HepG2 (cell line): ENCODE results near the gene ELL. TPM values are rescaled to one million over a fixed set of nuclear protein-coding genes. Genes with fewer than 3 reads are reported as not detected.

Source experiments
- ATAC-seq: fragments of 200-7000 bp; cut with Tn5 transposase; 3 replicates; pipeline ENCODE4 v1.9.1; 2020; ENCODE audit warnings: mild to moderate bottlenecking, moderate library complexity
- BruUV-seq: library from RNA; stranded (reverse); fragments of 400-500 nt; replicated peaks from 2 replicates; lab custom pipeline; 2021; lab: Mats Ljungman, UMichigan
- CTCF ChIA-PET: fragments of 300-600 bp; formaldehyde crosslinking; extraction: SDS; loops from one replicate; lab custom pipeline; 2021; ENCODE audit warnings: low total read pairs, inconsistent platforms, low intra/inter-chr PET ratio; lab: Yijun Ruan, JAX
- POLR2A ChIA-PET: fragments of 350-600 bp; sonication (Branson Sonifier 250); formaldehyde crosslinking; loops from one replicate; lab custom pipeline; 2020; ENCODE audit warnings: antibody characterized with exemption, inconsistent platforms; lab: Yijun Ruan, JAX
- DNase-seq: peaks from one replicate; pipeline ENCODE4 v3.0.0-alpha.2; 2015; ENCODE audit warnings: low spot score
- FAIRE-seq: peaks from 3 replicates; lab custom pipeline; 2011; peaks lifted over from hg19 to GRCh38; lab: Jason Lieb, UNC
- H2AFZ ChIP-seq: one replicate; pipeline ENCODE4 v1.6.1; 2011; ENCODE audit warnings: low read length, inconsistent platforms
- H3K27ac ChIP-seq: fragments of 300-600 bp; 3 replicates; pipeline ENCODE4 v1.8.0; 2011; ENCODE audit warnings: mixed run types, mild to moderate bottlenecking, mixed read lengths, low read length, inconsistent platforms; ENCODE audit not compliant: insufficient read depth; ENCODE audit errors: extremely low read length
- H3K27me3 ChIP-seq, 2 experiments: fragments of 200-600 bp in 1 of 2; 2 replicates in 1 of 2; 3 replicates in 1 of 2; pipeline versions ENCODE4 v1.6.0 to v1.8.0; 2011; ENCODE audit warnings: low read length in 2 of 2, mild to moderate bottlenecking in 2 of 2, moderate library complexity in 2 of 2, inconsistent platforms in 1 of 2; ENCODE audit not compliant: insufficient read depth in 2 of 2, control insufficient read depth in 1 of 2
- H3K36me3 ChIP-seq, 2 experiments: fragments of 200-600 bp in 1 of 2; replicated peaks in 1 of 2; 2 replicates in 1 of 2; 3 replicates in 1 of 2; pipeline versions ENCODE4 v1.5.1 to v1.8.0; 2011; ENCODE audit warnings: low read length in 2 of 2, inconsistent platforms in 1 of 2; ENCODE audit not compliant: insufficient read depth in 2 of 2, control insufficient read depth in 1 of 2
- H3K4me1 ChIP-seq: 2 replicates; pipeline ENCODE4 v1.5.1; 2012; ENCODE audit warnings: low read length, inconsistent platforms; ENCODE audit not compliant: insufficient read depth
- H3K4me2 ChIP-seq: 2 replicates; pipeline ENCODE4 v1.6.0; 2011; ENCODE audit warnings: low read depth, low read length, inconsistent platforms
- H3K4me3 ChIP-seq, 3 experiments: fragments of 200-600 bp in 1 of 3; sonication (generic), shearing (Covaris generic) in 1 of 3; replicated peaks in 1 of 3; 2 replicates each; pipeline ENCODE4 v1.5.1; 2011 to 2016; ENCODE audit warnings: low read length in 3 of 3, inconsistent platforms in 2 of 3, low read depth in 2 of 3, mild to moderate bottlenecking in 2 of 3, control low read depth in 1 of 3, mixed read lengths in 1 of 3; ENCODE audit not compliant: insufficient read depth in 1 of 3
- H3K79me2 ChIP-seq: one replicate; pipeline ENCODE4 v1.6.1; 2011; ENCODE audit warnings: low read length, inconsistent platforms; ENCODE audit not compliant: insufficient read depth
- H3K9ac ChIP-seq: 2 replicates; pipeline ENCODE4 v1.6.0; 2011; ENCODE audit warnings: mild to moderate bottlenecking, low read depth, low read length, inconsistent platforms; ENCODE audit not compliant: insufficient read depth
- H3K9me3 ChIP-seq: 2 replicates; pipeline ENCODE4 v1.5.1; 2012; ENCODE audit warnings: mild to moderate bottlenecking, low read length
- H4K20me1 ChIP-seq: 2 replicates; pipeline ENCODE4 v1.6.0; 2011; ENCODE audit warnings: inconsistent platforms, mild to moderate bottlenecking, low read length, moderate library complexity; ENCODE audit not compliant: insufficient read depth
- ARID5B ChIP-seq: IDR thresholded peaks from 2 replicates; pipeline ENCODE4 v1.4.0; 2020; ENCODE audit warnings: mild to moderate bottlenecking, missing genetic modification reagents
- ATF3 ChIP-seq: sonication (generic); formaldehyde crosslinking; IDR thresholded peaks from 2 replicates; pipeline ENCODE4 v1.4.0; 2020; ENCODE audit warnings: missing genetic modification reagents
- ATF7-NPFF ChIP-seq: sonication (generic); formaldehyde crosslinking; IDR thresholded peaks from 2 replicates; pipeline ENCODE4 v1.8.1; 2023; ENCODE audit warnings: mild to moderate bottlenecking, low read depth, missing genetic modification reagents, moderate library complexity
- BORCS8-MEF2B ChIP-seq: sonication (generic); formaldehyde crosslinking; IDR thresholded peaks from 2 replicates; pipeline ENCODE4 v1.8.0; 2022; ENCODE audit warnings: mild to moderate bottlenecking, missing genetic modification reagents
- ISX ChIP-seq: sonication (generic); formaldehyde crosslinking; conservative IDR thresholded peaks from 2 replicates; pipeline ENCODE4 v1.5.0; 2020; ENCODE audit warnings: missing genetic modification reagents
- KDM5B ChIP-seq: sonication (generic); formaldehyde crosslinking; IDR thresholded peaks from 2 replicates; pipeline ENCODE4 v1.4.0; 2020; ENCODE audit warnings: missing genetic modification reagents, mild to moderate bottlenecking, borderline replicate concordance
- NCOA5 ChIP-seq: sonication (generic); formaldehyde crosslinking; IDR thresholded peaks from 2 replicates; pipeline ENCODE4 v1.4.0; 2020; ENCODE audit warnings: missing genetic modification reagents
- ONECUT2 ChIP-seq: sonication (generic); formaldehyde crosslinking; IDR thresholded peaks from 2 replicates; pipeline ENCODE4 v1.4.0; 2020; ENCODE audit warnings: missing genetic modification reagents
- POGZ ChIP-seq: sonication (generic); formaldehyde crosslinking; IDR thresholded peaks from 2 replicates; pipeline ENCODE4 v1.4.0; 2020; ENCODE audit warnings: mild to moderate bottlenecking, missing genetic modification reagents
- POLR2A ChIP-seq, 2 experiments: IDR thresholded peaks; 2 replicates each; pipeline ENCODE4 v1.6.1; 2011; ENCODE audit warnings: low read depth in 2 of 2, low read length in 2 of 2, mild to moderate bottlenecking in 1 of 2, moderate library complexity in 1 of 2; ENCODE audit not compliant: insufficient read depth in 1 of 2
- ZBTB43 ChIP-seq: sonication (generic); formaldehyde crosslinking; conservative IDR thresholded peaks from 2 replicates; pipeline ENCODE4 v1.4.0; 2020; ENCODE audit warnings: missing genetic modification reagents
- ZFP36L2 ChIP-seq: sonication (generic); formaldehyde crosslinking; IDR thresholded peaks from 2 replicates; pipeline ENCODE4 v1.4.0; 2020; ENCODE audit warnings: missing genetic modification reagents
- ZNF558 ChIP-seq: sonication (generic); formaldehyde crosslinking; IDR thresholded peaks from 2 replicates; pipeline ENCODE4 v1.9.0; 2022; ENCODE audit warnings: mild to moderate bottlenecking, missing genetic modification reagents, borderline replicate concordance
- ZNF629 ChIP-seq: sonication (generic); formaldehyde crosslinking; conservative IDR thresholded peaks from 2 replicates; pipeline ENCODE4 v1.5.0; 2020; ENCODE audit warnings: missing genetic modification reagents
- ZNF724P ChIP-seq: sonication (generic); formaldehyde crosslinking; IDR thresholded peaks from 2 replicates; pipeline ENCODE4 v1.8.0; 2022; ENCODE audit warnings: missing genetic modification reagents, borderline replicate concordance
- ZNF746 ChIP-seq: sonication (generic); formaldehyde crosslinking; IDR thresholded peaks from 2 replicates; pipeline ENCODE4 v1.8.0; 2022; ENCODE audit warnings: mild to moderate bottlenecking, missing genetic modification reagents
- WGBS: methylation state at CpG from one replicate; pipeline ENCODE4 v1.1.6; 2017; ENCODE audit warnings: low lambda C conversion rate; 5-methylcytosine and 5-hydroxymethylcytosine counted together
- in situ Hi-C: cut with HindIII; loops from 2 replicates; pipeline ENCODE4 v1.10.0; 2017; ENCODE audit warnings: low pct_unique_long_range_greater_than_20kb; ENCODE audit not compliant: extremely low pct_ligation_motif_present
- intact Hi-C: fragments of 100-400 bp; cut with micrococcal nuclease; formaldehyde crosslinking; loops from one replicate; pipeline ENCODE4 v1.10.0; 2022; ENCODE audit not compliant: unreplicated experiment
- polyA plus RNA-seq, 8 experiments: library from polyadenylated mRNA; depleted of rRNA in 3 of 8; stranded (reverse) in 7 of 8; unstranded in 1 of 8; fragments of >200 nt; fragmentation: Illumina TruSeq in 4 of 8; extraction: Trizol in 4 of 8; gene quantifications; 2 replicates each; pipeline versions ENCODE4 v1.2.1 to v1.2.3, GENCODE V29; 2011 to 2016; ENCODE audit warnings: low read depth in 4 of 8, missing spikeins in 1 of 8, mixed read lengths in 1 of 8; ENCODE audit not compliant: insufficient read depth in 1 of 8
- total RNA-seq, 5 experiments: library from RNA; depleted of rRNA; stranded (reverse); fragments of >200 nt; fragmentation: Illumina TruSeq; extraction: Trizol; gene quantifications; 2 replicates each; pipeline ENCODE4 v1.2.3, GENCODE V29; 2016; ENCODE audit warnings: low read depth in 1 of 5

Gene ELL
- total and polyA plus RNA-seq, 2 of the 13 experiments (the other 11 are each of a cell fraction or from before 2014, with no cell fraction given): 3.7 to 5.4 TPM

GRCh38 chr19:18419699-18420460 is 102.0 kb downstream of the ELL start:
- no peak overlapping the region for H2AFZ ChIP-seq
- H3K9ac ChIP-seq: peak overlapping the region; percentile 73
- FAIRE-seq (no peak), ATAC-seq (peak; percentile 52), DNase-seq (peak; percentile 55)
- no peaks in the 10 kb centered on the region for H3K9me3 ChIP-seq
- CTCF ChIA-PET: no interaction called here
- peak overlapping the region; percentile 60 to 78 (median 76); a peak in 5 of 6 replicates for H3K4me3 ChIP-seq
- 0% methylated on average over 5 of the region's 97 CpGs for WGBS
- H3K79me2 ChIP-seq: peaks cover 31% of the 10 kb centered on the region
- H3K4me2 ChIP-seq: peak overlapping the region; percentile 85
- POLR2A ChIA-PET: interaction anchor here (1.0 to 3.7 kb wide), 10 partner anchors 19 to 168 kb away, joined by 3 to 25 read pairs (median 4); partner anchors contain the start of genes GDF15, ISYNA1 and JUND
- intact Hi-C loops (no loop called here), in situ Hi-C loops (loop anchor here (10.0 kb wide), 2 partner anchors 145 to 215 kb away; partner anchors contain the start of genes IQCN and RAB3A)
- H3K27ac ChIP-seq: peak overlapping the region; percentile 64
- peaks cover 58% of the 10 kb centered on the region for H3K4me1 ChIP-seq
- BruUV-seq: no TSS peak
- no peaks in the 10 kb centered on the region for H3K27me3 ChIP-seq
- H3K36me3 ChIP-seq: 0 out of 5 replicates have a peak, but pooled peaks cover 0 to 3% of the 10 kb centered on the region in 2 experiments
- H4K20me1 ChIP-seq: peaks cover 8% of the 10 kb centered on the region; the same call in 1 of the 2 replicates
- 0 out of 2 replicates have a peak, but pooled peaks have one; percentile 31 for TF ChIP-seq ZNF724P (CRISPR knock-in tag)
- TF ChIP-seq BORCS8-MEF2B (CRISPR knock-in tag): peak; percentile 50; the same call in 1 of the 2 replicates
- peak; percentile 37 to 53; a peak in 2 of 4 replicates for TF ChIP-seq POLR2A (IDR thresholded peaks at IDR 0.05; ENCODE audit: insufficient read depth in 1 of 2, low read depth in 2 of 2, low read length in 2 of 2)
- TF ChIP-seq ZBTB43: peak; percentile 20; the same call in 1 of the 2 replicates
- TF ChIP-seq ZNF746 (CRISPR knock-in tag): peak; percentile 52; the same call in 1 of the 2 replicates
- TF ChIP-seq ZNF629: no peak
- TF ChIP-seq KDM5B (CRISPR knock-in tag): peak; percentile 79; the same call in 1 of the 2 replicates
- peak; percentile 29; the same call in 1 of the 2 replicates for TF ChIP-seq POGZ (CRISPR knock-in tag)
- no peak for TF ChIP-seq ATF3 (CRISPR knock-in tag)
- TF ChIP-seq ISX (CRISPR knock-in tag): 0 out of 2 replicates have a peak, but pooled peaks have one; percentile 7
- TF ChIP-seq ONECUT2 (CRISPR knock-in tag): no peak
- TF ChIP-seq ARID5B (CRISPR knock-in tag): peak; percentile 17; the same call in 1 of the 2 replicates
- no peak for TF ChIP-seq NCOA5 (CRISPR knock-in tag)
- no peak for TF ChIP-seq ATF7-NPFF (CRISPR knock-in tag)
- 0 out of 2 replicates have a peak, but pooled peaks have one; percentile 3 for TF ChIP-seq ZNF558 (CRISPR knock-in tag)
- no peak for TF ChIP-seq ZFP36L2
